CD14-positive monocyte (primary cell): ENCODE results near the gene MAPRE2. TPM values are rescaled to one million over a fixed set of nuclear protein-coding genes. Genes with fewer than 3 reads are reported as not detected.
A peak's percentile ranks its signal among the peaks of the same experiment; 100 is the strongest.

ENCODE experiments used
- DNase-seq, 3 donors: peaks; one replicate each; pipeline ENCODE4 v3.0.0-alpha.2; 2011 to 2022
- H2AFZ ChIP-seq: 2 replicates; pipeline ENCODE4 v1.6.0; 2012; ENCODE audit warnings: mild to moderate bottlenecking, low read depth, low read length, inconsistent platforms; ENCODE audit not compliant: insufficient read depth, poor library complexity, severe bottlenecking
- H3K27ac ChIP-seq, 2 donors: 1 replicate in 1 of 2; 2 replicates in 1 of 2; pipeline ENCODE4 v1.5.1; 2012 to 2013; ENCODE audit warnings: low read length in 2 of 2, control low read depth in 1 of 2, inconsistent platforms in 1 of 2, low read depth in 1 of 2, mild to moderate bottlenecking in 1 of 2
- H3K27me3 ChIP-seq, 2 donors: one replicate each; pipeline versions ENCODE4 v1.6.0 to v1.6.1; 2011 to 2013; ENCODE audit warnings: low read length in 2 of 2; ENCODE audit not compliant: control insufficient read depth in 2 of 2, insufficient read depth in 2 of 2
- H3K36me3 ChIP-seq, 2 donors: replicated peaks in 1 of 2; 1 replicate in 1 of 2; 2 replicates in 1 of 2; pipeline versions ENCODE4 v1.5.1 to v1.6.1; 2012 to 2013; ENCODE audit warnings: low read length in 2 of 2, control low read depth in 1 of 2, inconsistent platforms in 1 of 2, mild to moderate bottlenecking in 1 of 2; ENCODE audit not compliant: insufficient read depth in 2 of 2, control insufficient read depth in 1 of 2
- H3K4me1 ChIP-seq, 2 donors: 1 replicate in 1 of 2; 2 replicates in 1 of 2; pipeline versions ENCODE4 v1.5.1 to v1.6.1; 2012 to 2013; ENCODE audit warnings: low read length in 2 of 2, control low read depth in 1 of 2, inconsistent platforms in 1 of 2, mild to moderate bottlenecking in 1 of 2, moderate library complexity in 1 of 2; ENCODE audit not compliant: insufficient read depth in 2 of 2, control insufficient read depth in 1 of 2
- H3K4me2 ChIP-seq: replicated peaks from 2 replicates; pipeline ENCODE3; 2012; ENCODE audit warnings: low read length, moderate library complexity, mild to moderate bottlenecking; ENCODE audit not compliant: poor library complexity, severe bottlenecking; ENCODE audit errors: extremely low read depth
- H3K4me3 ChIP-seq, 3 experiments: fragments of 200-600 bp in 1 of 3; sonication (generic) in 1 of 3; replicated peaks in 1 of 3; 1 replicate in 2 of 3; 2 replicates in 1 of 3; pipeline ENCODE4 v1.5.1; 2011 to 2013; ENCODE audit warnings: low read length in 3 of 3, mild to moderate bottlenecking in 3 of 3, control low read depth in 2 of 3, low read depth in 2 of 3, inconsistent platforms in 1 of 3, moderate library complexity in 1 of 3
- H3K79me2 ChIP-seq: 2 replicates; pipeline ENCODE4 v1.6.0; 2012; ENCODE audit warnings: mild to moderate bottlenecking, control low read depth, inconsistent platforms, low read length, moderate library complexity; ENCODE audit not compliant: insufficient read depth
- H3K9ac ChIP-seq: 2 replicates; pipeline ENCODE4 v1.6.0; 2017; ENCODE audit warnings: low read length, mild to moderate bottlenecking; ENCODE audit not compliant: insufficient read depth, poor library complexity, severe bottlenecking
- H3K9me3 ChIP-seq, 2 donors: replicated peaks in 1 of 2; 1 replicate in 1 of 2; 2 replicates in 1 of 2; pipeline versions ENCODE4 v1.5.1 to v1.6.1; 2012 to 2013; ENCODE audit warnings: low read length in 2 of 2, control low read depth in 1 of 2; ENCODE audit not compliant: control insufficient read depth in 1 of 2, insufficient read depth in 1 of 2
- H4K20me1 ChIP-seq: 2 replicates; pipeline ENCODE4 v1.6.0; 2012; ENCODE audit warnings: mild to moderate bottlenecking, low read length, control low read depth, moderate library complexity; ENCODE audit not compliant: insufficient read depth
- H3K27ac Mint-ChIP-seq, 7 donors: one replicate each; pipeline ENCODE4 v1.8.0; 2020; ENCODE audit warnings: mild to moderate bottlenecking in 7 of 7, mixed read lengths in 7 of 7, moderate library complexity in 6 of 7, inconsistent platforms in 2 of 7
- H3K27me3 Mint-ChIP-seq, 3 donors: one replicate each; pipeline ENCODE4 v1.8.0; 2021 to 2022; ENCODE audit warnings: low read depth in 3 of 3, mild to moderate bottlenecking in 3 of 3, mixed read lengths in 3 of 3, moderate library complexity in 3 of 3, inconsistent platforms in 1 of 3
- H3K36me3 Mint-ChIP-seq, 2 donors: one replicate each; pipeline ENCODE4 v1.8.0; 2020; ENCODE audit warnings: mixed read lengths in 2 of 2, inconsistent platforms in 1 of 2, mild to moderate bottlenecking in 1 of 2
- H3K4me1 Mint-ChIP-seq: one replicate; pipeline ENCODE4 v1.8.0; 2020; ENCODE audit warnings: mild to moderate bottlenecking, mixed read lengths
- H3K4me3 Mint-ChIP-seq, 2 donors: one replicate each; pipeline ENCODE4 v1.8.0; 2020; ENCODE audit warnings: mild to moderate bottlenecking in 2 of 2, mixed read lengths in 2 of 2, moderate library complexity in 1 of 2
- H3K9me3 Mint-ChIP-seq, 7 donors: one replicate each; pipeline ENCODE4 v1.8.0; 2020 to 2022; ENCODE audit warnings: mixed read lengths in 7 of 7, mild to moderate bottlenecking in 6 of 7, moderate library complexity in 6 of 7, inconsistent platforms in 2 of 7
- WGBS: methylation state at CpG from one replicate; pipeline ENCODE4 v1.1.5; 2013; ENCODE audit warnings: missing lambda C conversion rate; ENCODE audit not compliant: insufficient coverage; 5-methylcytosine and 5-hydroxymethylcytosine counted together
- intact Hi-C, 2 donors: fragments of 100-400 bp; cut with micrococcal nuclease; formaldehyde crosslinking; loops; one replicate each; pipeline versions ENCODE4 v1.15.0 to v1.15.1; 2023
- polyA plus RNA-seq, 3 donors: library from polyadenylated mRNA; depleted of rRNA in 1 of 3; unstranded in 2 of 3; stranded (reverse) in 1 of 3; fragments of 300-500 nt in 2 of 3; fragments of >200 nt in 1 of 3; fragmentation: Illumina TruSeq in 2 of 3; gene quantifications; 1 replicate in 2 of 3; 2 replicates in 1 of 3; pipeline ENCODE4 v1.2.3, GENCODE V29; 2012 to 2021
- TF ChIP-seq, protein P1 (sequence below): fragments of 200-600 bp; IDR thresholded peaks from one replicate; pipeline ENCODE4 v1.8.0; 2022; ENCODE audit warnings: antibody characterized with exemption, mild to moderate bottlenecking

Gene MAPRE2
- polyA plus RNA-seq, 3 donors = 22.0 to 48.1 (median 37.1) TPM

DNA sequence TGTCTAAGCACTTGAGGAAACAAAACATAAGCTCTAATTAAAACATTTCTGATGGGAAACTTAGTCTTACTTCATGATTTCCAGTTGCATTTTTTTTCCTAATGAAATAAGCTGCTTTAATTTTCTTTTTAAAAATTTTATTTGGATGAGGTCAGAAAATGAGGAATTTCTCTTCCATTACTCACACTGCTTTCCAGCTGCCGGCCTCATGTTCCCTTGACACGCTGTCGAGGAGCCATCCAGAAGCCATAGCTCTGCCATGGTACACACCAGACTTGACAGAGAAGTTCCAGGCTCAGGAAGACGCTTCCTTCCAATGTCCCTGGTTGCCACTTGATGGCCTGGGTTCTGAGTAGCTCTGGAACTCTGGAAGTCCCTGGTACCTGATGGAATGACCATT lies 12.1 kb upstream of the MAPRE2 start:
- intact Hi-C loops = no loop called here
- Histone ChIP-seq H4K20me1 (no peaks in the 10 kb centered on the region), H3K27ac (peak overlapping the region in 1 of 2 donors; percentile 82), H3K4me1 (peaks cover 11 to 15% of the 10 kb centered on the region in 2 donors), H3K4me3 (peak overlapping the region in 1 of 3 experiments; percentile 78), H2AFZ (peak overlapping the region; percentile 93), H3K36me3 (no peaks in the 10 kb centered on the region), H3K4me2 (peak overlapping the region; percentile 78), H3K27me3 (no peaks in the 10 kb centered on the region), H3K9me3 (no peaks in the 10 kb centered on the region), H3K79me2 (no peaks in the 10 kb centered on the region), H3K9ac (no peak overlapping the region)
- peaks cover 0 to 3% (median 0%) of the 10 kb centered on the region in 3 donors for H3K27me3 Mint-ChIP-seq
- WGBS = 100% methylated on average over 4 of the region's 4 CpGs
- TF ChIP-seq, protein P1, sequence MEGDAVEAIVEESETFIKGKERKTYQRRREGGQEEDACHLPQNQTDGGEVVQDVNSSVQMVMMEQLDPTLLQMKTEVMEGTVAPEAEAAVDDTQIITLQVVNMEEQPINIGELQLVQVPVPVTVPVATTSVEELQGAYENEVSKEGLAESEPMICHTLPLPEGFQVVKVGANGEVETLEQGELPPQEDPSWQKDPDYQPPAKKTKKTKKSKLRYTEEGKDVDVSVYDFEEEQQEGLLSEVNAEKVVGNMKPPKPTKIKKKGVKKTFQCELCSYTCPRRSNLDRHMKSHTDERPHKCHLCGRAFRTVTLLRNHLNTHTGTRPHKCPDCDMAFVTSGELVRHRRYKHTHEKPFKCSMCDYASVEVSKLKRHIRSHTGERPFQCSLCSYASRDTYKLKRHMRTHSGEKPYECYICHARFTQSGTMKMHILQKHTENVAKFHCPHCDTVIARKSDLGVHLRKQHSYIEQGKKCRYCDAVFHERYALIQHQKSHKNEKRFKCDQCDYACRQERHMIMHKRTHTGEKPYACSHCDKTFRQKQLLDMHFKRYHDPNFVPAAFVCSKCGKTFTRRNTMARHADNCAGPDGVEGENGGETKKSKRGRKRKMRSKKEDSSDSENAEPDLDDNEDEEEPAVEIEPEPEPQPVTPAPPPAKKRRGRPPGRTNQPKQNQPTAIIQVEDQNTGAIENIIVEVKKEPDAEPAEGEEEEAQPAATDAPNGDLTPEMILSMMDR = no peak
- H3K4me3 Mint-ChIP-seq = no peak overlapping the region
- DNase-seq = no peak
- peaks cover 18% of the 10 kb centered on the region for H3K4me1 Mint-ChIP-seq
- H3K36me3 Mint-ChIP-seq = no peaks in the 10 kb centered on the region
- peak overlapping the region in 2 of 7 donors; percentile 52 to 86 for H3K27ac Mint-ChIP-seq
- no peaks in the 10 kb centered on the region for H3K9me3 Mint-ChIP-seq

DNA sequence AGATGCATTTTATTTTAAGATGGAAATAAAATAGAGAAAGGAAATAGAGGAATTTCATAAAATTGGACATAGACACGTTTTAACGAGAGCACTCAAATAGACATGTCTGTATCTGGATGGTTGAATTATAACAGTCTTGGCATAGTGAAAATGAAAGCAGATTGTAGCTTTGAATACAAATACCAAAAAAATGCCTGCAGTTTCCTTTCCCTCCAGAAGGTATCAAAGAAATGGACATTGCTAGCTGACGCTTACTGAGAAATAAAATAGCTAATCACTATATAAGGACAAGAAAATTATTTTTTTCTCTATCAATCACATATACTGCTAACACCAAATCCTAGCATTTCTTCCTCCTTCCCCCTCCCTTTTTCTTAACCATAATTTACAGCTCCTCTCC lies 11.4 kb upstream of the MAPRE2 start:
- no CpG with 5 or more reads among the region's 3 CpGs for WGBS
- H3K4me1 Mint-ChIP-seq = peaks cover 18% of the 10 kb centered on the region
- H3K36me3 ChIP-seq = no peaks in the 10 kb centered on the region
- peak overlapping the region; percentile 78 for H3K4me2 ChIP-seq
- H4K20me1 ChIP-seq = no peaks in the 10 kb centered on the region
- peak overlapping the region in 1 of 2 donors; percentile 82 for H3K27ac ChIP-seq
- H3K27ac Mint-ChIP-seq = peak overlapping the region; percentile 60 to 95 (median 83)
- H3K9me3 Mint-ChIP-seq = no peaks in the 10 kb centered on the region
- peak overlapping the region; percentile 34 to 91 (median 78) for H3K4me3 ChIP-seq
- no peaks in the 10 kb centered on the region for H3K36me3 Mint-ChIP-seq
- H3K9ac ChIP-seq = peak overlapping the region; percentile 60
- peak overlapping the region; percentile 93 for H2AFZ ChIP-seq
- H3K9me3 ChIP-seq = no peaks in the 10 kb centered on the region
- TF ChIP-seq, protein P1 = peak; percentile 21
- no peaks in the 10 kb centered on the region for H3K79me2 ChIP-seq
- H3K27me3 ChIP-seq = no peaks in the 10 kb centered on the region
- H3K4me1 ChIP-seq = peaks cover 11 to 15% of the 10 kb centered on the region in 2 donors
- intact Hi-C loops = loop anchor here in 1 of 2 donors (10.0 kb wide), 2 partner anchors 215 to 785 kb away; partner anchors contain the start of gene ZNF397
- DNase-seq = peak in 1 of 3 donors; percentile 34
- peak overlapping the region; percentile 81 to 92 for H3K4me3 Mint-ChIP-seq
- H3K27me3 Mint-ChIP-seq = peaks cover 0 to 3% (median 0%) of the 10 kb centered on the region in 3 donors
